ENCODE results near the gene PNPLA2. TPM values are rescaled to one million over a fixed set of nuclear protein-coding genes. Genes with fewer than 3 reads are reported as not detected.
A peak's percentile ranks its signal among the peaks of the same experiment; 100 is the strongest.

The PNPLA2 gene
- total RNA-seq, 1 donor from 2014 or later, result 2.6 TPM

GRCh38 chr11:821512-822371 lies 3.0 kb downstream of the PNPLA2 start:
- H3K36me3 Mint-ChIP-seq, result peaks cover 4% of the 10 kb centered on the region
- Histone ChIP-seq H3K27me3 (peaks cover 18% of the 10 kb centered on the region), H3K4me1 (peaks cover 3% of the 10 kb centered on the region), H3K27ac (no peak overlapping the region), H3K4me3 (no peak overlapping the region), H3K79me2 (ENCODE audit: low read depth) (peaks cover 9% of the 10 kb centered on the region), H3K9ac (no peak overlapping the region), H4K20me1 (ENCODE audit: low read depth) (peaks cover 48% of the 10 kb centered on the region), H3K4me2 (no peak overlapping the region), H3K36me3 (no peaks in the 10 kb centered on the region), H2AFZ (replicated peaks) (no peak overlapping the region), H3K9me3 (ENCODE audit: low read depth) (no peaks in the 10 kb centered on the region), H3F3A (ENCODE audit: low read depth) (peaks cover 19% of the 10 kb centered on the region)
- no peak for DNase-seq (ENCODE audit: low spot score)
- peaks cover 14% of the 10 kb centered on the region for H3K4me1 Mint-ChIP-seq
- no peak for TF ChIP-seq EZH2 (IDR thresholded peaks at IDR 0.05)
- TF ChIP-seq EZH2phosphoT487 (IDR thresholded peaks at IDR 0.05), result no peak
- TF ChIP-seq CTCF (IDR thresholded peaks at IDR 0.05), result no peak
- H3K27ac Mint-ChIP-seq, result no peak overlapping the region
- H3K4me3 Mint-ChIP-seq, result peak overlapping the region; percentile 35
- H3K27me3 Mint-ChIP-seq (ENCODE audit: insufficient read depth, low read depth), result peaks cover 18% of the 10 kb centered on the region
- H3K9me3 Mint-ChIP-seq, result no peaks in the 10 kb centered on the region

DNA sequence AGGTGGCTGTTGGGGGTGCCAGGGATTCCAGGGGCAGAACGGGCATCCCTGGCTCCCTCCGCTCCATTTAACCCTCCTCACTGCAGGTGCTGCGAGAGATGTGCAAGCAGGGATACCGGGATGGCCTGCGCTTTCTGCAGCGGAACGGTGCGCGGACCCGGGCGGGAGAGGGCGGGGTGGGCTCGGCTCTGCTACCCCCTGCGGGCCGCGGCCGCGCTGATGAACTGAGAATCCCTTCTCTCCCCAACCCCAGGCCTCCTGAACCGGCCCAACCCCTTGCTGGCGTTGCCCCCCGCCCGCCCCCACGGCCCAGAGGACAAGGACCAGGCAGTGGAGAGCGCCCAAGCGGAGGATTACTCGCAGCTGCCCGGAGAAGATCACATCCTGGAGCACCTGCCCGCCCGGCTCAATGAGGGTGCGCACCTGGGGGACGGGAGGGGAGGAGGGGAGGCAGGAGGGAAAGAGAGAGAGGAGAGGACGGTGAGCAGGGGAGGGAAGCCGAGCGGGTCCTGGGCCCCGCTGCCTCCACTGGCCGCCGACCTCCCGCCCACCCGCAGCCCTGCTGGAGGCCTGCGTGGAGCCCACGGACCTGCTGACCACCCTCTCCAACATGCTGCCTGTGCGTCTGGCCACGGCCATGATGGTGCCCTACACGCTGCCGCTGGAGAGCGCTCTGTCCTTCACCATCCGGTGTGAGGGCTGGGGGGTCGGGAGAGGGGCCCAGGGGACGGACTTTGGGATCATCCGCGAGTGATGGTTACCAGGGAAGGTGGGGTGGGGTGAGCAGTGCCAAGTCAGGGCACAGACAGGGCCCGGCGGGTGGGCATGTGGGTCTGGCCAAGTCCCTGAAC lies 5.0 kb downstream of the PNPLA2 start:
- H3K4me1 Mint-ChIP-seq, result peaks cover 24% of the 10 kb centered on the region
- H3K4me3 ChIP-seq, result no peak overlapping the region
- no peak for TF ChIP-seq EZH2 (IDR thresholded peaks at IDR 0.05)
- TF ChIP-seq CTCF (IDR thresholded peaks at IDR 0.05), result no peak
- no peak for TF ChIP-seq EZH2phosphoT487 (IDR thresholded peaks at IDR 0.05)
- peaks cover 31% of the 10 kb centered on the region for H3F3A ChIP-seq (ENCODE audit: low read depth)
- peaks cover 18% of the 10 kb centered on the region for H3K4me1 ChIP-seq
- DNase-seq (ENCODE audit: low spot score), result no peak
- H3K4me3 Mint-ChIP-seq, result no peak overlapping the region
- no peaks in the 10 kb centered on the region for H3K9me3 Mint-ChIP-seq
- H3K36me3 Mint-ChIP-seq, result peaks cover 4% of the 10 kb centered on the region
- no peaks in the 10 kb centered on the region for H3K9me3 ChIP-seq (ENCODE audit: low read depth)
- peaks cover 9% of the 10 kb centered on the region for H3K79me2 ChIP-seq (ENCODE audit: low read depth)
- peaks cover 62% of the 10 kb centered on the region for H4K20me1 ChIP-seq (ENCODE audit: low read depth)
- no peak overlapping the region for H3K27ac Mint-ChIP-seq
- H3K27me3 Mint-ChIP-seq (ENCODE audit: insufficient read depth, low read depth), result peaks cover 21% of the 10 kb centered on the region
- H3K4me2 ChIP-seq, result no peak overlapping the region
- no peak overlapping the region for H3K27ac ChIP-seq
- H3K36me3 ChIP-seq, result no peaks in the 10 kb centered on the region
- H2AFZ ChIP-seq (replicated peaks), result no peak overlapping the region
- no peak overlapping the region for H3K9ac ChIP-seq
- peaks cover 38% of the 10 kb centered on the region for H3K27me3 ChIP-seq

DNA sequence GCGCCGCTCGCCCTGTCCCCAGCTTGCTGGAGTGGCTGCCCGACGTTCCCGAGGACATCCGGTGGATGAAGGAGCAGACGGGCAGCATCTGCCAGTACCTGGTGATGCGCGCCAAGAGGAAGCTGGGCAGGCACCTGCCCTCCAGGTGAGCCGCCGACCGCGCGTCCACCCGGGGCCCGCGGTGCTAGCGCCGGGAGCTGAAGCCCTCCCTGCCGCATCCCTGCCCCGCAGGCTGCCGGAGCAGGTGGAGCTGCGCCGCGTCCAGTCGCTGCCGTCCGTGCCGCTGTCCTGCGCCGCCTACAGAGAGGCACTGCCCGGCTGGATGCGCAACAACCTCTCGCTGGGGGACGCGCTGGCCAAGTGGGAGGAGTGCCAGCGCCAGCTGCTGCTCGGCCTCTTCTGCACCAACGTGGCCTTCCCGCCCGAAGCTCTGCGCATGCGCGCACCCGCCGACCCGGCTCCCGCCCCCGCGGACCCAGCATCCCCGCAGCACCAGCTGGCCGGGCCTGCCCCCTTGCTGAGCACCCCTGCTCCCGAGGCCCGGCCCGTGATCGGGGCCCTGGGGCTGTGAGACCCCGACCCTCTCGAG lies 5.7 kb downstream of the PNPLA2 start:
- H3K9me3 ChIP-seq (ENCODE audit: low read depth), result no peaks in the 10 kb centered on the region
- no peak overlapping the region for H3K4me3 ChIP-seq
- TF ChIP-seq CTCF (IDR thresholded peaks at IDR 0.05), result no peak
- TF ChIP-seq EZH2phosphoT487 (IDR thresholded peaks at IDR 0.05), result no peak
- no peak for TF ChIP-seq EZH2 (IDR thresholded peaks at IDR 0.05)
- peaks cover 30% of the 10 kb centered on the region for H3K4me1 Mint-ChIP-seq
- H2AFZ ChIP-seq (replicated peaks), result no peak overlapping the region
- peaks cover 25% of the 10 kb centered on the region for H3K4me1 ChIP-seq
- H4K20me1 ChIP-seq (ENCODE audit: low read depth), result peaks cover 68% of the 10 kb centered on the region
- no peak overlapping the region for H3K27ac ChIP-seq
- peaks cover 9% of the 10 kb centered on the region for H3K79me2 ChIP-seq (ENCODE audit: low read depth)
- no peak overlapping the region for H3K27ac Mint-ChIP-seq
- DNase-seq (ENCODE audit: low spot score), result no peak
- H3K27me3 Mint-ChIP-seq (ENCODE audit: insufficient read depth, low read depth), result peaks cover 25% of the 10 kb centered on the region
- peaks cover 4% of the 10 kb centered on the region for H3K36me3 Mint-ChIP-seq
- H3K36me3 ChIP-seq, result no peaks in the 10 kb centered on the region
- H3K4me3 Mint-ChIP-seq, result no peak overlapping the region
- H3F3A ChIP-seq (ENCODE audit: low read depth), result peaks cover 35% of the 10 kb centered on the region
- H3K9ac ChIP-seq, result no peak overlapping the region
- peaks cover 45% of the 10 kb centered on the region for H3K27me3 ChIP-seq
- no peaks in the 10 kb centered on the region for H3K9me3 Mint-ChIP-seq
- no peak overlapping the region for H3K4me2 ChIP-seq
